DMS79 treated with DMSO at 0.1 percent for 48 hours (cell line): ENCODE results near the gene TMEM179.
A peak's percentile ranks its signal among the peaks of the same experiment; 100 is the strongest.
"Not testable (repeated sequence)": the region's sequence is repeated elsewhere in the genome, so short reads cannot be mapped to it uniquely, and the experiment has no call there.

ENCODE experiments used
- DNase-seq: peaks from one replicate; lab custom pipeline; 2025; lab: John Stamatoyannopoulos, UW

TMEM179 gene

DNA sequence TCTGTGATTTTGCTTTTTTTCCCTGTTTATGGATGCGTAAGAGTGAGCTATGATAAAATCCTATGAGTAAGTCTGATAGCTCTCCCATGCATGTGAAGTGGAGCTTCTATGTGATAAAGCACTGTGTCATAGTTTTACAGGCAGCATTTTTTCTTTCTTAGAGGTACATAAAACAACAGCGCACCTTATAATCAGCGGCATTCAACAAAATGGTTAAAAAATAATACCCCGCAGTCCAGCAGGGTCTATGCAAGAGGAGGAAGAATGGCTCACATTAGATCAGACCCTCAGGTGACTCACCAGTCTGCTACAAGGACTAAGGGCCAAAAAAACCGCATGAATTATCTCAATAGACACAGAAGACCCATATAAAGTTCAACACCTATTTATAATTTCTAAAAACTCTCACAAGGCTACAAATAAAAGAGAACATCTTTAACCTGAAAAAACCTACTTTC is 33.0 kb upstream of the TMEM179 start:
- DNase-seq, result no peak

GRCh38 chr14:104636846-104637545 is 32.4 kb upstream of the TMEM179 start:
- DNase-seq, result not testable (repeated sequence)

DNA sequence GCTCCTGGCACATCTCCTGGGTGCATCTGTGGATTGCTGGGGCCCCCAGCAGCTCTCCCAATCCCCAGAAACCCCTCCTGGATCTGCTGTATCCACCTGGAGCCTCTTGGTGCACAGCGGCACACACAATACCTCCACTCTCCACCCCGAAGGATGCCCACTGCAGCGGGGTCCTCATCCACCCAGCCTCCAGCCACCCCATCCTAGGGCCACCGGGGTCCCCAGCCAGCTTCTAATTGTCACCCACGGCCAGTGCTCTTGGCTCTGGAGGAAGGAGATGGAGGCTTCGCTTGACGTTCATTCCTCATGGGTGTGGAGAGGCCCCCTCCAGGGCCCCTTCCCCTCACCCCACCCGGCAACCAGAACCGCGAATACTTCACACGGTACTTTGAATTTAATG is 31.6 kb upstream of the TMEM179 start:
- no peak for DNase-seq

DNA sequence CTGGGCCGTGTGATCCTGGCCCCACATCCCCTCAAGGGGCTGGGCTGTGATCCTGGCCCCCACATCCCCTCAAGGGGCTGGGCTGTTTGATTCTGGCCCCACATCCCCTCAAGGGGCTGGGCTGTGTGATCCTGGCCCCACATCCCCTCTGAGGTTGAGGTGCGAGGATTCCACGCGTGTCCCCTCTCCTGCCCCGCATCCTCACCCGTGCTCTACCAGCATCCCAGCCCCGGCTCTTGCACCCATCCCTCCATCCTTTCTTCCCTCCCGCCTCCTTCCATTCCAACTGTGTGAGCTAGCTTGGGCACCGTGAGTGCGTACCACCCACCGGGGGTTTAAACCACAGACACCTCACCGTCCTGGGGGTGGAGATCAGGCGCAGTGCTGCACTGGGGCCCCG is 31.1 kb upstream of the TMEM179 start:
- no peak for DNase-seq

- no peak for DNase-seq
Measured at GRCh38 chr14:104634886-104635570, 30.5 kb upstream of the TMEM179 start.

DNA sequence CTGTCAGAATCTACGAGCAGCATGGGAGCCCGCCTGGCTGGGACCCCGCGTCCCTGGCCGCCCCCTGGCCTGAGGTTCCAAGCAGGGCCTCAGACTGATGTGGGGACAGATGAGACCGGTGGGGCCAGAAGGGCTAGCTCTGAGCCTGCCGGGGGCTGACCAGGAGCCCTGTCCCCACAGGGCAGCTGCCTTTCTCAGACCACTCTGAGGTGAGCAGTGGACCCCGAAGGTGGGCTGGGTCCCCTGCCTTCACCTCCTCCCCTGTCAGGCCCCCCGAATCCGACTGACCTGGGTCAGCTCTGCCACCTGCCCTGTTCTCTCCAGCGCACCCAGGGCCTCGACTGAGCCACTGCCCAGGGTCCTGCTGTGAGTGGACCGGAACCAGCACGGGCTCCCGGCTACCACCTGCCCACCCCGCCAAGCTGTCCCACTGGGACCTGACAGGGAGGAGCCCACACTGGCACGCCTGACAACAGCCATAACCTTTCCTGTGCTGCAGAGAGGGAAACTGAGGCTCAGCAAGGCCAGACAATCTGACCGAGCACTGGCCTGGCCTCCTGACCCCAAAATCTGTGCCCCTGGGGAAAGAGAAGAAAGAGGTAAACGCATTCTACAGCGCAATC is 29.7 kb upstream of the TMEM179 start:
- DNase-seq, result no peak

DNA sequence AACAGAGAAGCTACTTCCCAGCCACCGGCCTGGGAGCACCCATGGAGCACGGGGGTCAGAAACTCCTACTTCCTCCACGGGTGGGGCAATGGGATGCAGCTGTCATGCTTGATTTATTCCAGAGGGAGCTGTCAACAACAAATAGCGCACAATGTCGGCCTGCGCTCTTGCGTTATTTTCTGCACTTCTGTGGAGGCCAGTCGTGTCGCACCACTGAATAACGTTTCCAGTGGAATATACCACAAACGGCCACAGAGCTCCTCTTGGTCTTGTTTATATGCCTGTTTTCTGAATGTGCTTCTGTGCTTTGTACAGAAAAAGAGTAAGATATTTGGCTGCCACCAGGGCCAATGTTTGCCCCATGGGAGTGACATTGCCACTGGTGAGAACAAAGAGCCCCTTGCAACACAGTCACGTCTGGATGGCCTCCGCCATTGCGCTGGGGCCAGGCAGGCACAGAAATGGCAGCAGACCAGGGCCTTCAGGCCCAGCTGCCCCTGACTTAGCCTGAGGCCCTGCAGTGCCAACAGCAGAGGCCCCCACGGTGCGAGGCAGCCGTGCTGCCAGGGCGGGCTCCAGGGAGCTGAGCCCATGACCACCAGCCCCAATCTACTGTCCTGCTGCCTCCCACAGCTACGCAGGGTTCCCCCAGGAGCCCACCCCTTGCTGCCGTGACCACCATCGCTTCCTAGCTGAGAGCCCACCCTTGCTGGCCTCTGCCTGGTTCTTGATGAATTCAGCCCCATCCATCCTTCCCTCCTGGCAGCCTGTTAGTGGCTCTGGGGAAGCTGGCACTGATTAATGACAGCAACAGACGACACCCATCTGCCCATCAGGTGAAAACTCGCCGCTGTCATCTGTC is 28.9 kb upstream of the TMEM179 start:
- DNase-seq, result no peak

- no peak for DNase-seq
Measured at GRCh38 chr14:104632781-104633180, 28.2 kb upstream of the TMEM179 start.

DNA sequence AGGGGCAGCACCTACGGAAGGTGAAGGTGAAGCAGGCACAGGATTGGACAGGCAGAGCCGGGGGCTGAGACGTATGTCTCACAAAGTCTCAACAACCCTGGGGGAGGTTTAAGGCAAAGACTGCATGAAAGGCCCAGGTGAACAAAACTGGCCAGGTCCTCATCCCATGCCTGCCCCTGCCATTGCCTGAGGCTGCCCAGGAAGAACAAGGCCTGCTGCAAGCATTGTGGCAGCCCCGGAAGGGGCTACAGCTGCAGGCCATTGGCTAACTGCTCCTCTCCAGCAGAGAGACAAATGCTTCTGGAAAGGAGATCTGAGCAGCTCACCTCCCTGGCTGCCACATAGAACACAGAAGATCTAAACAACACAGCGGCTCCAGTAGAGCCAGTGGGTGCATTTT is 20.4 kb upstream of the TMEM179 start:
- no peak for DNase-seq

GRCh38 chr14:104614126-104614812 is 9.7 kb upstream of the TMEM179 start:
- DNase-seq, result no peak

- no peak for DNase-seq
Measured at GRCh38 chr14:104611881-104612280, 7.3 kb upstream of the TMEM179 start.

GRCh38 chr14:104610749-104611310 is 6.3 kb upstream of the TMEM179 start:
- no peak for DNase-seq

DNA sequence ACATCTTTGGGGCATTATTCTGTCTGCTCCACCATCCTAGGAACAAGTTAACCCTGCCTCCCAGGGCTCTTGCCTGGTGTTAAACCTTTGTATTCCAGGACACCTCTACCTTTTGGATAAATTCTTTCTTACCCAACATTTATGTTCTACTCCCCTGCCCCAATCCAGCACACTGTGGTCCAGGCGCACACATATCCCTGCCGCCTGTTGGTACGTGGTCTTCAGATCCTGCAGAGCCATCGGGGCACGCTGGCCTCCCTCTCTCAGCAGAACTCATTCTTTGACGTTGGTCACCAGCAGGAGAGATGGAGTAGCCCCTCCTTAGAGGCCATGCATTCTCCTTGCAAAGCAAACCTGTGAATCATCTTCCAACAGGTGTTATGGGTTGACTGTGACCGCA is 5.1 kb upstream of the TMEM179 start:
- no peak for DNase-seq

DNA sequence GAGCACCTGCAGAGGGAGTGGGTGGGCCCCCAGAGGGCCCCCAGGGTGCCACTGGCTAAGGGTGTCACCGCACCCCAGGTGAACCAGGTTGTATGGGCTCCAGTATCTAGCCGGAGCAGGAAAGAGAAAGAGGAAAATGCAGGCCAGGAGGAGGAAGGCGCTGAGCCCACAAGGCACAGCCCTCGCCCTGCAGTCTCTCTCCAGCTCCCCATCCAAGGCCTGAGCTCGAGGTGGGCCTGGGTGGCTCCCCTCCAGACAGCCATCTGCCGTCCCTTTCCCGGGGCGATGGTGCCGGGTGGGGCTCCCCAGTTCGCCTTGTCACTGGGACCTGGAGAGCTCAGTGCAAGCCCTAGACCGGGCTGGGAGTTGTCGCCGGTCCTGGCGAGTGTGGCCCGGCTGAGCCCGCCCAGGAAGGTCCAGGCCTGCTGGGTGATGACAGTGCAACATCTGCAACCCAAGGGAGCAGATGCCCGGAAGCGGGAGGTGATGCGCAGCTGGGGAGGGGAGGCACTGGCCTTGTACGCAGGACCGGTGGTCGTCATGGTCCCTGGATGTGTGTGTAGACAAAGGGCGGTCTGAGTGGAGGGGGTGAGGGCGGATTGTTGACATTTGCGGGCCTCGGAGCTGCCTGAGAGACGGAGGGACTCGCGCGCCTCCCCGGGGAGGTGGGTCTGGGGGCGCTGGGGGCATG is 716 bp downstream of the TMEM179 start:
- DNase-seq, result peak; percentile 49

- peak; percentile 76 for DNase-seq
Measured at GRCh38 chr14:104602933-104603325, 1.6 kb downstream of the TMEM179 start.

DNA sequence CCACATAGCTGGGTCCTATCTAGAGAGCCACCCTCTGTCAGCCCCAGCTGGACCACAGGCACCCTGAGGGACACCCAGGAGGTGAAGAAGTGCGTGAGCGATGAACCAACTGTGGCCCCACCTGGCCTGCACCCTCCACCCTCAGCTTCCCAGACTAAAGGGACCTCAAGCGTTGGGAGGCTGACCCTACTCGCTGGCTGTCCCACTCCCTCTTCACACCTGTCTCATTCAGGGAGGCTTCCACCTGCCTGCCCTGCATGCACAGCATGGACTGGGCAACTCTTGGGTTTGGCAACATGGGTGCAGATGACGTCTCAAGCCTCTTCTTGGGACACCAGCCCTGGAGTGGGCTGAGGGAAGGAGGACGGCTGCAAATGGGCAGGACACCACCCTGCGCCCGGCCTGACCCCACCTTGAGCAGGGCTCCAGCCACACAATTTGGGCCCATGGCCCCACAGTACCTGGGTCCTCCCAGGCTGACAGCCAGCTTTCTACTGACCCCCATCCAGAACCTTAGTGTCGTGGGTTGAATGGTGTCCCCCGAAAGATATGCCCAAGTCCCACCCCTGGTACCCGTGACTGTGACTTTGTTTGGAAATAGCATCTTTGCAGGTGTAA is 2.1 kb downstream of the TMEM179 start:
- no peak for DNase-seq

DNA sequence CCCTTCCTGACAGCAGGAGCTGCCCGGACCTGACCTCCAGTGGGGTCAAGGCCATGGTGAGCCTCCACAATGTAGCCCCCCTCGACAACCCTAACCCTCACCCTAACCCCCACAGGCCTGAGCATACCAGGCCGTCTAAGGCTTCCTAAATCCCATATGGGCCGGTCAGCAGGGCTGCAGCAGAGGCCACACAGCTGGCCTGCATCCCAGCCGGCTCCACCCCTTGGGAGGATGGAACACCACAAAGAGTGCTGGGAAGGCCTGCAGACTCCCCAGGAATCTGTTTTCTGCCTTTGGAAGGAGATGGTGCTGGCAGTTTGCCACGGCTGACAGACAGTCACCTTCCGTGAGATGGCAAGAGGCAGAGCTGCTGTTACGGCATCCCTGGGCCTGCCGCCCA is 2.8 kb downstream of the TMEM179 start:
- peak; percentile 81 for DNase-seq

- DNase-seq, result no peak
Measured at GRCh38 chr14:104600805-104601204, 3.8 kb downstream of the TMEM179 start.

GRCh38 chr14:104600141-104600643 is 4.4 kb downstream of the TMEM179 start:
- peak; percentile 64 for DNase-seq

DNA sequence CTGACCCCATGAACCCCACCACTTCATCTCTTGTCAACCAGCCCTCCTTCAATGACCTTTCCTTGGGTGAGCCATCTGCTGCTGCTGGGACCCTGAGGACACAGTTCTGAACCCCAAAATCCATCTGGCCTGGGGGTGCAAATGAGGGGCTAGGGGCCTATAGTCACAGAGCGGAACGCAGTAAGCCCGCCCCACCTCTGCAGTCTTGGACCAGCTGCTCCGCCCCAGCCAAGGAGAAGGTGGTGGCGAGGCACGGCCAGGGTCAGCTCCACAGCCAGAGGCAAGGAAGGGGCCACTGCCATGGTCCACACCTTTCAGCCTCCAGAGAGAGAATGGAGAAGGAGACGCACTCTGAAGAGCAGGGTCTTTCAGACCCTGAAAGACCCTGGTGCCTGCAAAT is 5.1 kb downstream of the TMEM179 start:
- DNase-seq, result no peak
